ENCODE measurements around the gene WDFY2. TPM values are rescaled to one million over a fixed set of nuclear protein-coding genes. Genes with fewer than 3 reads are reported as not detected.

The WDFY2 gene
- total RNA-seq, 1 donor from 2014 or later: 4.5 TPM

- Histone ChIP-seq H3K36me3 (no peaks in the 10 kb centered on the region), H3K4me3 (no peak overlapping the region), H3K27me3 (ENCODE audit: low read depth) (no peaks in the 10 kb centered on the region), H3K27ac (replicated peaks) (no peak overlapping the region), H3K4me1 (peaks cover 19% of the 10 kb centered on the region), H3K9me3 (replicated peaks) (peaks cover 18% of the 10 kb centered on the region)
- no peak for DNase-seq
- TF ChIP-seq CTCF (IDR thresholded peaks at IDR 0.05; ENCODE audit: borderline replicate concordance): no peak
- intact Hi-C loops (cut with micrococcal nuclease): no loop called here
Observed at GRCh38 chr13:51659276-51660127, 75.2 kb downstream of the WDFY2 start.

- DNase-seq: no peak
- peaks cover 18% of the 10 kb centered on the region for H3K9me3 ChIP-seq (replicated peaks)
- H3K27me3 ChIP-seq (ENCODE audit: low read depth): no peaks in the 10 kb centered on the region
- no peak overlapping the region for H3K4me3 ChIP-seq
- intact Hi-C loops (cut with micrococcal nuclease): no loop called here
- H3K27ac ChIP-seq (replicated peaks): no peak overlapping the region
- no peak for TF ChIP-seq CTCF (IDR thresholded peaks at IDR 0.05; ENCODE audit: borderline replicate concordance)
- H3K36me3 ChIP-seq: no peaks in the 10 kb centered on the region
- peaks cover 24% of the 10 kb centered on the region for H3K4me1 ChIP-seq
Observed at GRCh38 chr13:51660813-51661212, 76.6 kb downstream of the WDFY2 start.

GRCh38 chr13:51663973-51664957 is 80.0 kb downstream of the WDFY2 start:
- no peak for DNase-seq
- intact Hi-C loops (cut with micrococcal nuclease): no loop called here
- Histone ChIP-seq H3K27ac (replicated peaks) (peak overlapping the region; percentile 27), H3K9me3 (replicated peaks) (no peaks in the 10 kb centered on the region), H3K4me1 (peaks cover 19% of the 10 kb centered on the region), H3K27me3 (ENCODE audit: low read depth) (no peaks in the 10 kb centered on the region), H3K4me3 (no peak overlapping the region), H3K36me3 (no peaks in the 10 kb centered on the region)
- no peak for TF ChIP-seq CTCF (IDR thresholded peaks at IDR 0.05; ENCODE audit: borderline replicate concordance)

- TF ChIP-seq CTCF (IDR thresholded peaks at IDR 0.05; ENCODE audit: borderline replicate concordance): no peak
- no peaks in the 10 kb centered on the region for H3K27me3 ChIP-seq (ENCODE audit: low read depth)
- intact Hi-C loops (cut with micrococcal nuclease): no loop called here
Observed at GRCh38 chr13:51665456-51665855, 81.2 kb downstream of the WDFY2 start.

GRCh38 chr13:51666374-51666773 is 82.1 kb downstream of the WDFY2 start:
- H3K36me3 ChIP-seq: no peaks in the 10 kb centered on the region
- H3K27me3 ChIP-seq (ENCODE audit: low read depth): no peaks in the 10 kb centered on the region
- peaks cover 2% of the 10 kb centered on the region for H3K9me3 ChIP-seq (replicated peaks)
- intact Hi-C loops (cut with micrococcal nuclease): no loop called here
- no peak for DNase-seq
- no peak overlapping the region for H3K27ac ChIP-seq (replicated peaks)
- TF ChIP-seq CTCF (IDR thresholded peaks at IDR 0.05; ENCODE audit: borderline replicate concordance): no peak
- no peak overlapping the region for H3K4me3 ChIP-seq
- peaks cover 22% of the 10 kb centered on the region for H3K4me1 ChIP-seq

More at GRCh38 chr13:51665456-51665855, 81.2 kb downstream of the WDFY2 start:
- no peak overlapping the region for H3K27ac ChIP-seq (replicated peaks)
- no peaks in the 10 kb centered on the region for H3K9me3 ChIP-seq (replicated peaks)
- H3K36me3 ChIP-seq: no peaks in the 10 kb centered on the region
- H3K4me3 ChIP-seq: no peak overlapping the region
- H3K4me1 ChIP-seq: peaks cover 22% of the 10 kb centered on the region
- DNase-seq: no peak

Data from left ventricle myocardium inferior (tissue), 1 donor.